ENCODE results near the gene OPN3.

OPN3 gene

DNA sequence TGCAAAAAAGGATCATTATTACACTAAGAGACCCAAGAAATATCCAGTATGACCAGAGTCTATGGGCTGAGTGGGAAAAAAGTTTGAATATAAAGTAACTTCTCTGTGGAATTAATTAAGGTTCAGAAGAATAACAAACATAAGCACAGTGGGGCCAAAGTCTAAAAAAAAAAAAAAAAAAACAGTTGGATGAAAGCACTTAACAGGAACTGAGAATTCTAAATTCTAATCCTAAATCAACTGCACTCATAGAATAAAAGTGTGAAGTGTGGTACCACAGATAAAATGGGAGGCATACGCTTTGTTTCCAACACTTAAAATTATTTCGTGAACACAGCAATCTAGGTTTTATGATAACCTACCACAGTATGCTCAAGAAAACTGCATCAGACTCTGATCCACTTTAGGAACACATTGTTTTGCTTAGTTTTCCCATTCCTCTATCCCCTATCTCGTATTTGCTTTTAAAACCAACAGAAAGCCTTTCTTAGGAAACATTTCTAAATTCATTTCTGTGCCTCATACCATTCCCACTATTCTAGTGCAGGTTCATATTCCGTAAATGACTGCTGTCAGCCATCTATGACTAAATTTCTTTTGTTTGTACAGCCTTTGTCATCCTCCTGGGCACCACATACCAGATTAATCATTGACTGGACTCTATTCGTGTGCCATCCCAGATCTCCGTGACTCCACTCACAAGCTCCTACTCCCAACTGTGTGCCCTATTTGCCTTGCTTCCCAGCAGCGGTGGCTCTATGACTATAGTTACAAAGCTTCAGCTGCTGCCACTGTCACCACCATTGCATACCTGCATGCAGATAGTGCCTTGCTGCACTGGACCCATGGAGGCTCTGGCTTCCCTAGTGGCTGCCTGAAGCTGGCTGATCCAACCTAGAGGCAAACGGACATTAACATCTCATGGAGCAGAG is 24.9 kb downstream of the OPN3 start:
- no peak overlapping the region for H3K27ac ChIP-seq (ENCODE audit: low read depth, low read length)
- no peaks in the 10 kb centered on the region for H3K27me3 ChIP-seq (ENCODE audit: control insufficient read depth, insufficient read depth, low read length)
- H3K9me3 ChIP-seq (ENCODE audit: control insufficient read depth, insufficient read depth, low read depth, low read length), result no peaks in the 10 kb centered on the region

DNA sequence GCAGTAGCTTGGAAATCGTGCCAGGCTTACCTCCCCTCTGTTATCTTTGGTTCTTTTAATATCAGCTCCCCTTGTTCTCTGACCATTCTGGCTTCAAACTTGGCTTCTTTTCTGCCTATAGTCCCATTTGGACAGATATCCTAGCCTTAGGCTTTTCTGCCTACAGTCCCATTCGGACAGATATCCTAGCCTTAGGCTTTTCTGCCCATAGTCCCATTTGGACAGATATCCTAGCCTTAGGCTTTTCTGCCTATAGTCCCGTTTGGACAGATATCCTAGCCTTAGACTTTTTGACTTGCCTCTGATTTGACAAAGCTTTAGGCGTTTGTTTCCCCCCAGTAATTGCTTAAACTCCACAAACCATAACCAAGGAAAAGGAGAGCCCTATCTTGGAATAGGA is 25.6 kb downstream of the OPN3 start:
- no peak overlapping the region for H3K27ac ChIP-seq (ENCODE audit: low read depth, low read length)
- H3K4me3 ChIP-seq (ENCODE audit: low read depth, low read length), result no peak overlapping the region
- no peaks in the 10 kb centered on the region; the same call in 1 of the 2 replicates for H3K4me1 ChIP-seq (ENCODE audit: control insufficient read depth, insufficient read depth, low read length)
- no peaks in the 10 kb centered on the region for H3K9me3 ChIP-seq (ENCODE audit: control insufficient read depth, insufficient read depth, low read depth, low read length)
- no peaks in the 10 kb centered on the region for H3K27me3 ChIP-seq (ENCODE audit: control insufficient read depth, insufficient read depth, low read length)
- H3K9ac ChIP-seq (ENCODE audit: low read length), result no peak overlapping the region
- no peaks in the 10 kb centered on the region for H3K36me3 ChIP-seq (ENCODE audit: control insufficient read depth, insufficient read depth, low read length)

More for the DNA sequence above, 24.9 kb downstream of the OPN3 start:
- H3K36me3 ChIP-seq (ENCODE audit: control insufficient read depth, insufficient read depth, low read length), result no peaks in the 10 kb centered on the region
- no peaks in the 10 kb centered on the region; the same call in 1 of the 2 replicates for H3K4me1 ChIP-seq (ENCODE audit: control insufficient read depth, insufficient read depth, low read length)
- no peak overlapping the region for H3K4me3 ChIP-seq (ENCODE audit: low read depth, low read length)
- no peak overlapping the region for H3K9ac ChIP-seq (ENCODE audit: low read length)

DNA sequence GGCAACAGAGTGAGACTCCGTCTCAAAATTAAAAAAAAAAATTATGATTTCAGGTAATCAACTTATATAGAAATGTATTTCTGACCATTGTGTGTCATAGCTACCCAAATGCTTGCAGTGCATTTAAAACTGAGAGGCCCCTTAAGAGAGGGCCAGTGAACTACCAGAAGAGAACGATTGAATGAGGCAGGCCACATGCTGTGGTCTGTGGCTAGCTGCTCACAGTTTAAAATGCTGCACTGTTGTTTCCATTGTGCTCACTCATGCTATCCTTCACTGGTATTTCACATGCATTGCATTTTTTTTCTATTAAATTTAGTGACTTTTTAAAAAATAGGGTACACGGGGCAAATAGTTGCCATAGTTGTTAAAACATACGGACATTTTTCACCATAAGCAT is 26.0 kb downstream of the OPN3 start:
- H3K9me3 ChIP-seq (ENCODE audit: control insufficient read depth, insufficient read depth, low read depth, low read length), result no peaks in the 10 kb centered on the region
- no peak overlapping the region for H3K9ac ChIP-seq (ENCODE audit: low read length)
- H3K4me1 ChIP-seq (ENCODE audit: control insufficient read depth, insufficient read depth, low read length), result no peaks in the 10 kb centered on the region; the same call in 1 of the 2 replicates
- H3K27me3 ChIP-seq (ENCODE audit: control insufficient read depth, insufficient read depth, low read length), result no peaks in the 10 kb centered on the region
- no peak overlapping the region for H3K4me3 ChIP-seq (ENCODE audit: low read depth, low read length)
- no peaks in the 10 kb centered on the region for H3K36me3 ChIP-seq (ENCODE audit: control insufficient read depth, insufficient read depth, low read length)
- H3K27ac ChIP-seq (ENCODE audit: low read depth, low read length), result no peak overlapping the region

DNA sequence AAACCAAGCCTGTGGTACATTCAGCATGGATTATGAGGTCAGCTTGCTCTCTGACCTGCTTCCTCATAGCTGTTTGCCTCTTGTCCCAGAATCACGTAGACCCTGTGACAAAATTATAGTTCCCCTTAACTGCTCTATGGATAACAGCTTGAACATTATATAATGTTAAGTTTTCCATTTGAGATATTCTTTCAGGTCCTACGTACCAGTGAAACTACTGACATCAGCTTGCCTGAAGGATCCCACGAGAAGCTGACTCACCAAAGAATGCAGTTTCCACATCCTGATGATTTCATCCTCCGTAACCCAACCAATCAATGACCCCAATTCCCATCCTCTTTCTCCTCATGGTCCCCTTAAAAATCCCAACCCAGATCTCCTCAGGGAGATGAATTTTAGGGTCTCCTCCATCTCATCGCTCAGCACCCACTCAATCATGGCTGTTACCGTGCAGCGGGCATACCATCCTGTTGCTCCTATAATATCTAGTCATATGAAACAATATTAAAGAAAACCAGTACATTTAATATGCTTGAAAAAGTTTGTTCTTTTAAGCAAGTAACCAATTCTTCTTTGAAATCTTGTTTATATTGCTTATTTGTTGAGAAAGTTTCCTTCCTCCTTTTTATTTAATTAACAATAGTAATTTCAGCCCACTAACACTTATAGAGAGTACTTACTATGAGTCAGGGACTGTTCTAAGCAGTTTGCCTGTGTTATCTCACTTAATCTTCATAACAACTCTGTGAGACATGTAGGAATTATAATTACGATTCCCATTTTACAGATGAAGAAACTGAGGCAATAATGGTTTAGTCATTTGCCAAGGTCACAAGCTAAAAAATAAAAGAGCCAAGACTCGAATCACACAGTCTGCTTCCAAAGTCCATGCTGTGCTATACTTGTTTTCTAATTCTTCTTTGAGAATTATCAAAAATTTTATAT is 27.4 kb downstream of the OPN3 start:
- Histone ChIP-seq H3K4me3 (ENCODE audit: low read depth, low read length) (no peak overlapping the region), H3K4me1 (ENCODE audit: control insufficient read depth, insufficient read depth, low read length) (no peaks in the 10 kb centered on the region; the same call in 1 of the 2 replicates), H3K9me3 (ENCODE audit: control insufficient read depth, insufficient read depth, low read depth, low read length) (no peaks in the 10 kb centered on the region), H3K27me3 (ENCODE audit: control insufficient read depth, insufficient read depth, low read length) (no peaks in the 10 kb centered on the region), H3K27ac (ENCODE audit: low read depth, low read length) (no peak overlapping the region), H3K36me3 (ENCODE audit: control insufficient read depth, insufficient read depth, low read length) (no peaks in the 10 kb centered on the region), H3K9ac (ENCODE audit: low read length) (no peak overlapping the region)

DNA sequence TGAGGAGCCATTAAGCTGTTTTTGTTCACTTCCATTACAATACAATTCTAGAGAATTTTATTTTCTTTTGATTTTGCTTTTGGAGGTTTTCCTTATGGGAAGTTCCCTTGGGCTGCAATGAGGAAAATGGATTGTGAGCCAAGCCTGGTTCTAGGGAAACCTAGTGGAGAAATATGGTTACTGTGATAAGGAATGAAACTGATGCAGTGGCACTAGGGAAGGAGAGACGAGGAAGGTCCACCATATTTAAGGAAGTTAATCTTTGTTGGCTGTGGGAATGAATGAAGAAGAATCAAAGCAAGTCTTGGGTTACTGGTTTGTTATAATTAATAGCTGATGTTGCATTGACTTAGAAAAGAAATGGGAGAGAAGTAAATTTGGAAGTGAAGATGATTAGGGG is 28.4 kb downstream of the OPN3 start:
- Histone ChIP-seq H3K27ac (ENCODE audit: low read depth, low read length) (no peak overlapping the region), H3K4me1 (ENCODE audit: control insufficient read depth, insufficient read depth, low read length) (no peaks in the 10 kb centered on the region; the same call in 1 of the 2 replicates)

DNA sequence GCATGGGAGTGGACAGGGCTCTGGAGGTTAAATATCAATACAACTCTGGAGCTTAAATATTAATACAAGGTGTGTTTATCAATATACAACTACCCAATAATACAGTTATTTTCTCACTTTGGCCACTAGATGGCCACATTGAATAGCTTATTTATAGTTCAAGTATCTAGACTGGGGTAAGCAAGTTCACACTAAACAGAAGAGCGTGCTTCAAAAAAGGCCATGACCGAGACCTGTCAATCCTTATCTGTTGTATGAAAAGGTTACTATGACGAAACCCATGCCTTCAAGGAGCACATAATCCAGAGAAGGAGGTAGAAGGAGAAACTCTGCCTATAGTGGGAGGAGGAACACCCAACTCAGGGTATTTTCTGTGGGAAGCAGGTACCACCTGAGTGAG is 29.1 kb downstream of the OPN3 start:
- Histone ChIP-seq H3K27me3 (ENCODE audit: control insufficient read depth, insufficient read depth, low read length) (no peaks in the 10 kb centered on the region), H3K4me3 (ENCODE audit: low read depth, low read length) (no peak overlapping the region), H3K27ac (ENCODE audit: low read depth, low read length) (no peak overlapping the region), H3K4me1 (ENCODE audit: control insufficient read depth, insufficient read depth, low read length) (no peaks in the 10 kb centered on the region; the same call in 1 of the 2 replicates), H3K9ac (ENCODE audit: low read length) (no peak overlapping the region), H3K9me3 (ENCODE audit: control insufficient read depth, insufficient read depth, low read depth, low read length) (no peaks in the 10 kb centered on the region), H3K36me3 (ENCODE audit: control insufficient read depth, insufficient read depth, low read length) (no peaks in the 10 kb centered on the region)

More for the DNA sequence above, 28.4 kb downstream of the OPN3 start:
- H3K9me3 ChIP-seq (ENCODE audit: control insufficient read depth, insufficient read depth, low read depth, low read length), result no peaks in the 10 kb centered on the region
- no peaks in the 10 kb centered on the region for H3K36me3 ChIP-seq (ENCODE audit: control insufficient read depth, insufficient read depth, low read length)
- H3K27me3 ChIP-seq (ENCODE audit: control insufficient read depth, insufficient read depth, low read length), result no peaks in the 10 kb centered on the region
- H3K4me3 ChIP-seq (ENCODE audit: low read depth, low read length), result no peak overlapping the region
- no peak overlapping the region for H3K9ac ChIP-seq (ENCODE audit: low read length)

DNA sequence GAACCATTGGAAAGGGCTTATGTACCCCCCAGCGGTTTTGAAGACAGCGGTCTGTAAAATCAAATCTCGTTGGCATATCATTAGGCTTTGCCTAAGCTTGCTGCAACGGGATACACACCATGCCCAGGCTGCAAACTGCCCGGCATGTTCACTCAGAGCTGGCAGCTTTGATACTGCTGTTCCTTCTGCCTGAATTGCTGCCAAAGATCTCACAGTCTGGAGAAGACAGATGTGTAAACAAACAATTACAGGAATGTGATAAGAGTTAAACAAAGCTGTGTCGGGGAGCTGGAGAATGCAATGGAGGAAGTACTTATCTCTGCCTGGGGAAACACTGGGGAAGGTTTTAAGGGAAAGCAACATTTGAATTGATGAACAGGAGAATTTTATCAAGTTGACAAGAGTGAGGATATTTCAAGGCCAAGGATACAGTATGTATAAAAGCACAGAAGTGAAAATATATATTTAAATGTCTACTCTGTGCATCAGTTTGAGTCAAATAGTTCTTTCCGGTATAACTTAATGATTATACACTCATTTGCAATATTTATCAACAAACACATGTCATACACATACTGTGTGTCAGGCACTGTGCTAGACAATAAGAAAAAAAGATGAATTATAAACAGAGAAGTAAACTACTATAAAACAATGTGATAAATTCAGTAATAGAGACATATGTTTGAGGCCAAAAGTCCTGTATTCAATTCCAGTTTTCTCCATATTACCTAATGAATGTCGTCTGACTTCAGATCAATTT is 29.9 kb downstream of the OPN3 start:
- no peak overlapping the region for H3K9ac ChIP-seq (ENCODE audit: low read length)
- H3K27me3 ChIP-seq (ENCODE audit: control insufficient read depth, insufficient read depth, low read length), result no peaks in the 10 kb centered on the region
- H3K4me1 ChIP-seq (ENCODE audit: control insufficient read depth, insufficient read depth, low read length), result no peaks in the 10 kb centered on the region; the same call in 1 of the 2 replicates
- no peak overlapping the region for H3K4me3 ChIP-seq (ENCODE audit: low read depth, low read length)
- H3K27ac ChIP-seq (ENCODE audit: low read depth, low read length), result no peak overlapping the region
- no peaks in the 10 kb centered on the region for H3K36me3 ChIP-seq (ENCODE audit: control insufficient read depth, insufficient read depth, low read length)
- no peaks in the 10 kb centered on the region for H3K9me3 ChIP-seq (ENCODE audit: control insufficient read depth, insufficient read depth, low read depth, low read length)

DNA sequence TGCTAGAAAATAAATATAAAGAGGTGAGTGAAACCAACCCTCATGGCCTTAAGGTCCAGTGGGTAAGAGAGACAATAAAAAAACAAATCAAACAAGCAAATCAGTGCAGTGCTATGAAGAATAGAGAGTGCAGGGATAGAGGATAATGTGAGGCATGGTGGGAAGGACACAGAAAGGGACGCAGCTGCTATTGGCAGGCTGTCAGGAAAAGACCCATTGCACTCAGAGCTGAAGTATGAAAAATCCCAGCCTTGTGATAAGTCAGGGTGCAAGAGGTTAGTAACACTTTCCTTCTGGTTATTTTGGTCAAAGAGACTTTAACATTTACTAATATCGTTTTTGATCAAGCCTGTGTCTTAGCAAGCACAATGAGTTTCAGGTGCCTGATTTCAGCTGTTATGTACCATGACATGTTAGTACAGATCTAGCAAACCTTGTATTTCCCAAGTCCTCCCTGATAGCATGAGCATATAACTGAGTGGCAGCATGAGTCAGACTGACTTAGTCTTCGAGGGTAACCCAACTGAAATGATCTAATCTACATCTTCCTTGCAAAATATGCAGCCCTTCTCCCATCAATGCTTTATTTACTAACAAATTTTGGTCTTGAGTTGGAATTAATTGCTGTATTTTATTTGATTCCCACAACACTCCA is 31.7 kb downstream of the OPN3 start:
- no peaks in the 10 kb centered on the region for H3K9me3 ChIP-seq (ENCODE audit: control insufficient read depth, insufficient read depth, low read depth, low read length)
- no peak overlapping the region for H3K4me3 ChIP-seq (ENCODE audit: low read depth, low read length)
- no peaks in the 10 kb centered on the region for H3K36me3 ChIP-seq (ENCODE audit: control insufficient read depth, insufficient read depth, low read length)
- H3K4me1 ChIP-seq (ENCODE audit: control insufficient read depth, insufficient read depth, low read length), result no peaks in the 10 kb centered on the region; the same call in 1 of the 2 replicates
- H3K9ac ChIP-seq (ENCODE audit: low read length), result no peak overlapping the region
- no peaks in the 10 kb centered on the region for H3K27me3 ChIP-seq (ENCODE audit: control insufficient read depth, insufficient read depth, low read length)
- no peak overlapping the region for H3K27ac ChIP-seq (ENCODE audit: low read depth, low read length)

DNA sequence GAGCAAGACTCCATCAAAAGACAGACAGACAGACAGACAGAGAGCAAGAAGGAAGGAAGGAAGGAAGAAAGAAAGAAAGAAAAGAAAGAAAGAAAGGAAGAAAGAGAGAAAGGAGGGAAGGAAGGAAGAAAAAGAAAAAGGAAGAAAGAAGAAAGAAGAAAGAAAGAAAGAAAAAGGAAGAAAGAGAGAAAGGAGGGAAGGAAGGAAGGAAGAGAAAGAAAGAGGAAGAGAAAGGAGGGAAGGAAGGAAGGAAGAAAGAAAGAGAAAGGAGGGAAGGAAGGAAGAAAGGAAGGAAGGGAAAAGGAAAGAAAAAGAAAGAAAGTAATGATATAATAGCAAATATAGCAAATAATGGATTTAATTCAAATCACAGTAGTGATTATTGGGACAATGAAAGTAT is 32.7 kb downstream of the OPN3 start:
- H3K9me3 ChIP-seq (ENCODE audit: control insufficient read depth, insufficient read depth, low read depth, low read length), result no peaks in the 10 kb centered on the region
- no peaks in the 10 kb centered on the region; the same call in 1 of the 2 replicates for H3K4me1 ChIP-seq (ENCODE audit: control insufficient read depth, insufficient read depth, low read length)
- no peaks in the 10 kb centered on the region for H3K36me3 ChIP-seq (ENCODE audit: control insufficient read depth, insufficient read depth, low read length)
- no peaks in the 10 kb centered on the region for H3K27me3 ChIP-seq (ENCODE audit: control insufficient read depth, insufficient read depth, low read length)
- H3K9ac ChIP-seq (ENCODE audit: low read length), result no peak overlapping the region
- no peak overlapping the region for H3K27ac ChIP-seq (ENCODE audit: low read depth, low read length)
- H3K4me3 ChIP-seq (ENCODE audit: low read depth, low read length), result no peak overlapping the region

DNA sequence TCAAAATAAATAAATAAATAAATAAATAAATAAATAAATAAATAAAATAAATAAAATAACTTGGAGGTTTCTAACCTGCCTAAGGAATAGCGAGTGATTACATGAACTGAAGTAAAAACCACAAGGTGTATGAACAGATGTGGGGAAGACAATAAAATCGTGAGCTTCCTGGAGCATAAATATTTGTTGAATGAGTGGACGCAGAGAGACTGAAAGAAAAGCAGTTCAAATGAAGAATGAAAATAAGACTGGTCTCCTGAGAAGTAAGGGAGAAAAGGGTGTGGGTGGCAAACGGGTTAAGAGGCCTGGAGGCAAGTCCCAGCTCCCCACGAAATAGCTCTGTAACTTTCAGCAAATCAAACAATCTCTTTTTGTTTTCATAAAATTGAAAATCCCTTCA is 33.6 kb downstream of the OPN3 start:
- Histone ChIP-seq H3K27ac (ENCODE audit: low read depth, low read length) (no peak overlapping the region), H3K4me3 (ENCODE audit: low read depth, low read length) (no peak overlapping the region), H3K4me1 (ENCODE audit: control insufficient read depth, insufficient read depth, low read length) (no peaks in the 10 kb centered on the region; the same call in 1 of the 2 replicates), H3K9ac (ENCODE audit: low read length) (no peak overlapping the region), H3K9me3 (ENCODE audit: control insufficient read depth, insufficient read depth, low read depth, low read length) (no peaks in the 10 kb centered on the region), H3K27me3 (ENCODE audit: control insufficient read depth, insufficient read depth, low read length) (no peaks in the 10 kb centered on the region), H3K36me3 (ENCODE audit: control insufficient read depth, insufficient read depth, low read length) (no peaks in the 10 kb centered on the region)
